GM18526 (cell line): ENCODE results near the gene RACGAP1.

Experiments used
- POLR2A ChIP-seq: IDR thresholded peaks from 3 replicates; pipeline ENCODE4 v1.6.1; 2011; ENCODE audit not compliant: insufficient read length; ENCODE audit errors: extremely low read depth

The RACGAP1 gene

GRCh38 chr12:49961111-49961922 is 64.0 kb downstream of the RACGAP1 start, which contains the start of gene AQP5:
AQP5 (plus strand) TSS chr12:49961872; CDS start chr12:49962018, 146 bp downstream.
- TF ChIP-seq POLR2A: no peak

GRCh38 chr12:49960474-49961110 is 64.7 kb downstream of the RACGAP1 start:
- TF ChIP-seq POLR2A: no peak

GRCh38 chr12:49959685-49960473 is 65.4 kb downstream of the RACGAP1 start:
- no peak for TF ChIP-seq POLR2A

- no peak for TF ChIP-seq POLR2A
Measured at GRCh38 chr12:49957570-49957967, 67.7 kb downstream of the RACGAP1 start.

GRCh38 chr12:49956663-49957569 is 68.4 kb downstream of the RACGAP1 start:
- no peak for TF ChIP-seq POLR2A

- TF ChIP-seq POLR2A: no peak
Measured at GRCh38 chr12:49955899-49956662, 69.2 kb downstream of the RACGAP1 start.

GRCh38 chr12:49954863-49955830 is 70.1 kb downstream of the RACGAP1 start:
- no peak for TF ChIP-seq POLR2A

- TF ChIP-seq POLR2A: no peak
Measured at GRCh38 chr12:49953961-49954846, 71.1 kb downstream of the RACGAP1 start.

GRCh38 chr12:49953151-49953550 is 72.1 kb downstream of the RACGAP1 start:
- TF ChIP-seq POLR2A: no peak

GRCh38 chr12:49952391-49953055 is 72.8 kb downstream of the RACGAP1 start:
- TF ChIP-seq POLR2A: no peak
